ENCODE measurements around the gene PDCD4. TPM values are rescaled to one million over a fixed set of nuclear protein-coding genes. Genes with fewer than 3 reads are reported as not detected.

Gene PDCD4
- total and polyA plus RNA-seq, 2 of the 13 experiments (the other 11 are each of a cell fraction or from before 2014, with no cell fraction given) = 22.8 to 56.2 TPM

GRCh38 chr10:110857265-110858171 lies 14.2 kb upstream of the PDCD4 start (continued):
- TF ChIP-seq GLMP (CRISPR knock-in tag; IDR thresholded peaks at IDR 0.05; ENCODE audit: borderline replicate concordance) (no peak), ZNF644 (CRISPR knock-in tag; IDR thresholded peaks at IDR 0.05; ENCODE audit: low read depth) (no peak), RBM22 (optimal IDR thresholded peaks at IDR 0.05; ENCODE audit: low read length) (no peak), ZFY (CRISPR knock-in tag; IDR thresholded peaks at IDR 0.05) (no peak; the same call in 1 of the 2 replicates), NR1H2 (CRISPR knock-in tag; IDR thresholded peaks at IDR 0.05; ENCODE audit: borderline replicate concordance, low read depth) (no peak), BRF2 (CRISPR knock-in tag; IDR thresholded peaks at IDR 0.05) (no peak), ZBTB25 (CRISPR knock-in tag; IDR thresholded peaks at IDR 0.05) (peak; percentile 54; the same call in 1 of the 2 replicates), SNAPC2 (CRISPR knock-in tag; IDR thresholded peaks at IDR 0.05) (peak; percentile 56; the same call in 1 of the 2 replicates), ZNF773 (CRISPR knock-in tag; IDR thresholded peaks at IDR 0.05; ENCODE audit: borderline replicate concordance) (no peak), XRCC5 (optimal IDR thresholded peaks at IDR 0.05; ENCODE audit: low read length) (peak; percentile 14), SMAD3 (CRISPR knock-in tag; IDR thresholded peaks at IDR 0.05) (peak; percentile 26; the same call in 1 of the 2 replicates), TMF1 (CRISPR knock-in tag; IDR thresholded peaks at IDR 0.05; ENCODE audit: low read depth) (no peak), ZNF180 (CRISPR knock-in tag; IDR thresholded peaks at IDR 0.05; ENCODE audit: borderline replicate concordance, low read depth) (no peak), MAFK (conservative IDR thresholded peaks at IDR 0.05 in 1 of 2, IDR thresholded peaks at IDR 0.05 in 1 of 2; ENCODE audit: low read length in 2 of 2) (no peak; a peak in 1 of 4 replicates), ZNF629 (CRISPR knock-in tag; conservative IDR thresholded peaks at IDR 0.05) (peak; percentile 84), ZBTB34 (CRISPR knock-in tag; IDR thresholded peaks at IDR 0.05) (no peak), KLF9 (CRISPR knock-in tag; IDR thresholded peaks at IDR 0.05; ENCODE audit: low read depth) (no peak), ZNF775 (CRISPR knock-in tag; IDR thresholded peaks at IDR 0.05; ENCODE audit: borderline replicate concordance) (no peak), FOSL1 (CRISPR knock-in tag; IDR thresholded peaks at IDR 0.05; ENCODE audit: borderline replicate concordance) (no peak), NONO (IDR thresholded peaks at IDR 0.05) (no peak), NONO (CRISPR knock-in tag; conservative IDR thresholded peaks at IDR 0.05) (no peak), ZNF703 (CRISPR knock-in tag; IDR thresholded peaks at IDR 0.05; ENCODE audit: borderline replicate concordance) (no peak), ZBTB37 (CRISPR knock-in tag; IDR thresholded peaks at IDR 0.05) (no peak), SIN3A (IDR thresholded peaks at IDR 0.05; ENCODE audit: borderline replicate concordance, low read depth, low read length) (no peak)
